Nephron progenitor cell (in vitro differentiated cells): ENCODE data around the gene ASGR2.

Experiments used
- DNase-seq: peaks from one replicate; pipeline ENCODE4 v3.0.0; 2021
- H3K27ac Mint-ChIP-seq: 2 replicates; pipeline ENCODE4 v1.8.0; 2021; ENCODE audit warnings: mild to moderate bottlenecking, moderate library complexity, mixed read lengths
- H3K27me3 Mint-ChIP-seq: 2 replicates; pipeline ENCODE4 v1.8.0; 2021; ENCODE audit warnings: mild to moderate bottlenecking, low read depth, mixed read lengths; ENCODE audit not compliant: poor library complexity
- H3K36me3 Mint-ChIP-seq: 2 replicates; pipeline ENCODE4 v1.8.0; 2021; ENCODE audit warnings: low read depth, mixed read lengths
- H3K4me1 Mint-ChIP-seq: 2 replicates; pipeline ENCODE4 v1.8.0; 2021; ENCODE audit warnings: mixed read lengths
- H3K4me3 Mint-ChIP-seq: 2 replicates; pipeline ENCODE4 v1.8.0; 2021; ENCODE audit warnings: mild to moderate bottlenecking, moderate library complexity, mixed read lengths
- H3K9me3 Mint-ChIP-seq: 2 replicates; pipeline ENCODE4 v1.8.0; 2021; ENCODE audit warnings: mild to moderate bottlenecking, moderate library complexity, mixed read lengths
- CTCF ChIP-seq: fragments of 200-600 bp; sonication (generic); IDR thresholded peaks from 2 replicates; pipeline ENCODE4 v1.5.0; 2021; ENCODE audit warnings: antibody characterized with exemption

ASGR2 gene

GRCh38 chr17:7078711-7079110, 35.9 kb downstream of the ASGR2 start:
- DNase-seq, result no peak
- no peak overlapping the region for H3K27ac Mint-ChIP-seq
- peaks cover 23% of the 10 kb centered on the region for H3K9me3 Mint-ChIP-seq
- TF ChIP-seq CTCF, result no peak
- peaks cover 19% of the 10 kb centered on the region for H3K4me1 Mint-ChIP-seq
- H3K27me3 Mint-ChIP-seq, result no peaks in the 10 kb centered on the region
- H3K36me3 Mint-ChIP-seq, result no peaks in the 10 kb centered on the region
- H3K4me3 Mint-ChIP-seq, result no peak overlapping the region

- no peak overlapping the region for H3K4me3 Mint-ChIP-seq
- peaks cover 23% of the 10 kb centered on the region for H3K9me3 Mint-ChIP-seq
- no peaks in the 10 kb centered on the region for H3K36me3 Mint-ChIP-seq
- TF ChIP-seq CTCF, result no peak
- H3K27ac Mint-ChIP-seq, result no peak overlapping the region
- no peaks in the 10 kb centered on the region for H3K27me3 Mint-ChIP-seq
- peaks cover 15% of the 10 kb centered on the region for H3K4me1 Mint-ChIP-seq
- DNase-seq, result no peak
These were observed 36.6 kb downstream of the ASGR2 start for GRCh38 chr17:7077911-7078546.

- no peak for DNase-seq
- no peak for TF ChIP-seq CTCF
- Mint-ChIP-seq H3K36me3 (no peaks in the 10 kb centered on the region), H3K4me3 (no peak overlapping the region), H3K9me3 (peaks cover 14% of the 10 kb centered on the region), H3K27ac (no peak overlapping the region), H3K4me1 (peaks cover 9% of the 10 kb centered on the region), H3K27me3 (peaks cover 8% of the 10 kb centered on the region)
These were observed 39.7 kb downstream of the ASGR2 start for GRCh38 chr17:7074931-7075330.

- H3K4me3 Mint-ChIP-seq, result no peak overlapping the region
- no peak for DNase-seq
- no peaks in the 10 kb centered on the region for H3K4me1 Mint-ChIP-seq
- H3K9me3 Mint-ChIP-seq, result peaks cover 23% of the 10 kb centered on the region
- peaks cover 7% of the 10 kb centered on the region for H3K36me3 Mint-ChIP-seq
- H3K27me3 Mint-ChIP-seq, result peaks cover 8% of the 10 kb centered on the region
- TF ChIP-seq CTCF, result no peak
- H3K27ac Mint-ChIP-seq, result peak overlapping the region; percentile 57
These were observed 42.2 kb downstream of the ASGR2 start for GRCh38 chr17:7072406-7072805.

- Mint-ChIP-seq H3K4me1 (no peaks in the 10 kb centered on the region), H3K36me3 (peaks cover 7% of the 10 kb centered on the region), H3K9me3 (peaks cover 28% of the 10 kb centered on the region), H3K4me3 (no peak overlapping the region), H3K27me3 (peaks cover 8% of the 10 kb centered on the region), H3K27ac (no peak overlapping the region)
- DNase-seq, result no peak
- TF ChIP-seq CTCF, result no peak
These were observed 43.9 kb downstream of the ASGR2 start for GRCh38 chr17:7070712-7071111.

- Mint-ChIP-seq H3K4me1 (peaks cover 9% of the 10 kb centered on the region), H3K4me3 (no peak overlapping the region), H3K27me3 (peaks cover 8% of the 10 kb centered on the region), H3K36me3 (peaks cover 7% of the 10 kb centered on the region), H3K27ac (no peak overlapping the region), H3K9me3 (peaks cover 28% of the 10 kb centered on the region)
- TF ChIP-seq CTCF, result no peak
- no peak for DNase-seq
These were observed 46.4 kb downstream of the ASGR2 start for GRCh38 chr17:7068268-7068667.
